ENCODE measurements around the gene COX19.
"Not testable (repeated sequence)": the region's sequence is repeated elsewhere in the genome, so short reads cannot be mapped to it uniquely, and the experiment has no call there.

Gene COX19

GRCh38 chr7:927031-927671, 48.2 kb downstream of the COX19 start:
- no peak for DNase-seq (ENCODE audit: low read depth in 2 of 3, low spot score in 1 of 3)

- DNase-seq (ENCODE audit: low read depth in 2 of 3, low spot score in 1 of 3) = no peak
Measured at GRCh38 chr7:926061-927030, 49.0 kb downstream of the COX19 start.

GRCh38 chr7:925601-926000, 49.7 kb downstream of the COX19 start:
- no peak for DNase-seq (ENCODE audit: low read depth in 2 of 3, low spot score in 1 of 3)

DNA sequence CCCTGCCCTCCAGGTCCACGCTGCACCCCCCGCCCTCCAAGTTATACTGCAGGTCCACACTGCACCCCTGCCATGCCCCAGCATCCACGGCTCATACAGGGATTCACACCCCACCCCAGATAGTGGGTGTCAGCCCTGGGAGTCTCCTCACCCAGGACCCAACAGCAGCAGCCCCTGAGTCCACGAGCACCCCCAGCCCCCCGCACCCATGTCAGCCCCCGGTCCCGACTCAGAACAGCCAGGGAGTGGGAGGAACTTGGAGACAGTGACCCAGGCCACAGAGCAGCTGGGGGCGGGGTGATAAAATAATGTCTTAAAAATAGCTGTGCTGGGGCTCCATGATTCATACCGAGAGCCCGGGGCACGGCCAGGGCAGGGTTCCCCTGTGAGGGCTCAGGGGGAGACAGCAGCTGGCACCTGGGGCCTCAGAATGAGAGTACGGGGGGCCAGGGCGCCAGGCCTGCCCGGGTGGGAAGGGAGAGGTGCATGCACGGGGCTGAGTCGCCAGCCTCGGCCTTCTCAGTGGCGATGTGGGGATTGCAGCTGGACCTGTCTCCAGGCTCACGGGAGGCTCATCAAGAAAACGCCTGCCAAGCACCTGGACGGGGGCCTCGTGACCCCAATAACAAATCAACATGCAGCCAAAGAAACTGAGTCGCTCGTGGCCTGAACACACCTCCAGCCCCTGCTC, 50.7 kb downstream of the COX19 start:
- DNase-seq (ENCODE audit: low read depth in 2 of 3, low spot score in 1 of 3) = peak; percentile 46 to 58 (median 58)

DNA sequence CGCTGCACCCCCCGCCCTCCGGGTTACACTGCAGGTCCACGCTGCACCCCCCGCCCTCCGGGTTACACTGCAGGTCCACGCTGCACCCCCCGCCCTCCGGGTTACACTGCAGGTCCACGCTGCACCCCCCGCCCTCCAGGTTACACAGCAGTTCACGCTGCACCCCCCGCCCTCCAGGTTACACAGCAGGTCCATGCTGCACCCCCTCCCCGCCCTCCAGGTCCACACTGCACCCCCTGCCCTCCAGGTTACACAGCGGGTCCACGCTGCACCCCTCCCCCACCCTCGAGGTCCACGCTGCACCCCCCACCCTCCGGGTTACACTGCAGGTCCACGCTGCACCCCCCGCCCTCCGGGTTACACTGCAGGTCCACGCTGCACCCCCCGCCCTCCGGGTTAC, 51.3 kb downstream of the COX19 start:
- not testable (repeated sequence) for DNase-seq (ENCODE audit: low read depth in 2 of 3, low spot score in 1 of 3)

GRCh38 chr7:923108-924041, 52.0 kb downstream of the COX19 start:
- DNase-seq (ENCODE audit: low read depth in 2 of 3, low spot score in 1 of 3) = peak; percentile 88 to 93 (median 91)

DNA sequence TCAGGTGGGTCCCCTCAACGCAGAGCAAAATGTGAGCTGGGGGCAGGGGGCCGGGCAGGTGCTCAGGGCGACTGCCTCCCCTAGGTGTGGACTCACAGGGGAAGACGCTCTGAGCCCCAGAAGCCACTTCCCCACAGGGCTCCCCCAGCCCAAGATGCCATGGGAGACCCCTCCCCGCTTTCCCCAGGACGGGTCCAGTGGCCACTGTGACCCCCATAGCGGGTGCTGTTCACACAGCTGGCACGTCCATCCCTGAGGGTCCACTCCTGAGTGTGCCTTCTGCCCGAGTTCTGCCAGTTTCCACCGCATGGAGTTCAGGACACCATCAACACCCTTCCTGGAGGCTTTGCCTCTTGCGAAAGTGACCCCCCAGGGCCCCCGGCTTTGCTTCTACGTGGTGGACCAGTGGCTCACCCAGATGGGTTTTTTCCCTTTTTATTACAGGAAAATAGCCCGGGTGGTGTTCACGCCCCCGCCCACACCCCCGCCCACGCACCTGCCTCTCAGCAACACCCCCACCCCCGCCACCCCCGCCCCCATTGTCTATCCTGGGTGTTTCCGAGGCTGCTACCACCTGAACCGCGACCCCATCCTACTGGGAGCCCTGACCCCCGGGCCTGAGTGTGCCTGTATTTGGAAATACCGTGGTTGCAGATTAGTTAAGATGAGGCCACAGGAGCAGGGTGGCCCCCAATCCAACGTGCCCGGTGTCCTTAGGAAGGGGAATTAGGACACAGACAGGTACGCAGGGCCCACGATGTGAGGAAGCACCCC, 52.8 kb downstream of the COX19 start:
- DNase-seq (ENCODE audit: low read depth in 2 of 3, low spot score in 1 of 3) = no peak

- DNase-seq (ENCODE audit: low read depth in 2 of 3, low spot score in 1 of 3) = no peak
Measured at GRCh38 chr7:921581-922333, 53.6 kb downstream of the COX19 start.

GRCh38 chr7:921071-921461, 54.3 kb downstream of the COX19 start:
- DNase-seq (ENCODE audit: low read depth in 2 of 3, low spot score in 1 of 3) = no peak

DNA sequence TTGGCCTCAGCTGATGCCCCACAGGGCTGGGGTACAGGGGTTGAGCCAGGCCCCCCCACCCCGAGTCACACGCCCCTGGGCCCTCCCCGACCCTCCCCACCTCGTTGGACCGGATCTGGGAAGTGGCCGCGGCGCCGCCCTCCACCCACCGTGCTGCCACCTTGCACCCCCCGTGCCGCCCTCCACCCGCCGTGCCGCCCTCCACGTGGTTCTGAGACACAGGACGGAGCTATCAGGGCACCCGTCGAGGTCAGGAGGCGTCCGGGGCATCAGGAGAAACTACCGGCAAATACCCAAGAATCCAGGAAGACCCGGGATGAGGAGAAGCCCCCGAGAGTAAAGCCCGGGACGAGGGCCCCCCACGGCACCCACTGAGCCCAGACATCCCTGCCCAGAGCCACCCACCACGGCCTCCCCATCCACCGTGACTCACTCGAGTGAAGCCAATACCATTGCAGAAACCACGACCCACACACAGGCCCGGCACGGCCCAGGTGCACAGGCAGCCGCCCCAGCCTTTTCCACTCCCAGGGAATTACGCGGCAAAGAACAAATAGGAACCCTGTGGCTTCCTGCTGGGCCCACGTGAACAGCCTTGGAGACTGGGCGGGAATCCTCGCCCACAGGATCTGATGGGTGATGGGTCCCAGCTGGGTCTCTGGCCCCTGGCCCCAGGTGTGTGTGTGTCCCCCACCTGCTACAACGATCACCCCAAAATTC, 54.8 kb downstream of the COX19 start:
- DNase-seq (ENCODE audit: low read depth in 2 of 3, low spot score in 1 of 3) = no peak

DNA sequence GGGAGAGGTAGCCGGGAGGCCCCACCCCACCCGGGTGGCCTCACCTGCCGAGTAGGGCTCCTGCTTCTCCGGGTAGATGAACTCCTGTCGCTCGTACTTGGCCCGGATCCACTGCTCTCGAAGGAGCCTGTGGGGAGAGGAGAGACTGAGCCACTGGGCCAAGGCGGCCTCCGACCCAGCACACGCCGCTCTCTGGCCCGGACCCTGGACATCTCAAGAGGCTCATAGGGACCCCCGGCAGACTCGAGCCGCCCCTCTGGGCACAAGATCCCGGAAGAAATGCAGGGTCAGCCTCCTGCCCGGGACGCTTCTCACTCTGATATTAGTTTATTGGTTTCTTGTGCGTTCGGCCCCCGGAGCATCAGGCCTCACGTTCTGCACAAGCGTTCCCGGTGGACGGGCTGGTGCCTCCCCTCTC, 55.4 kb downstream of the COX19 start:
- no peak for DNase-seq (ENCODE audit: low read depth in 2 of 3, low spot score in 1 of 3)

- no peak for DNase-seq (ENCODE audit: low read depth in 2 of 3, low spot score in 1 of 3)
Measured at GRCh38 chr7:919114-919442, 56.3 kb downstream of the COX19 start.

DNA sequence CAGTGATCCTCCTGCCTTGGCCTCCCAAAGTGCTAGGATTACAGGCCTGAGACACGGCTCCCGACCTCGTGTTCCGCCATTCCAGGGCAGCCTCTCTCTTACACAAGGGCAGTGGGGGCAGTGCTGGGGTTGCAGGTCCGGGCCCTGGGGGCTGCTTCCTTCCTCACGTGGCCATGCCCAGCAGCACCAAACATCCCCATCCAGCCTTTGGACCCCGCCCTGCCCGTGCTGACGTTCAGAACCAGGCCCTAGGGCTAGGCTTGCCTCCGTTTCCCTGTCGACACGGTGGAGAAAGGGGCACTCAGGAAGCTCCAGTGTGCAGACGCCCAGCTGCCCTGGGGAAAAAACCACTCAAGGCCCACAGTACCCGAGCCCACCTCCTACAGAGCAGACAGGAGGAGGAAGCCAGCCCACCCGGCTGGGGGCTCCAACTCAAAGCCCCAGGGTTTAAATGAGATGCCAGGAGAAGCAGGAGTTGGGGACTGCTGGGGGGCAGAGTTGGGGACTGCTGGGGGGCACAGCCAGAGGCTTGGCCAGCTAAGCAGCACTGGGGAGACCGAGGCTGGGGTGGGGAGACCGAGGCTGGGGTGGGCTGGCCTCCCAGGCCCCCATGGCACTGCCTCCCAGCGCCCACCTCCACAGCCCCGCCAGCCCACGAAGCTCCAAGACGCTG, 56.8 kb downstream of the COX19 start:
- DNase-seq (ENCODE audit: low read depth in 2 of 3, low spot score in 1 of 3) = no peak

DNA sequence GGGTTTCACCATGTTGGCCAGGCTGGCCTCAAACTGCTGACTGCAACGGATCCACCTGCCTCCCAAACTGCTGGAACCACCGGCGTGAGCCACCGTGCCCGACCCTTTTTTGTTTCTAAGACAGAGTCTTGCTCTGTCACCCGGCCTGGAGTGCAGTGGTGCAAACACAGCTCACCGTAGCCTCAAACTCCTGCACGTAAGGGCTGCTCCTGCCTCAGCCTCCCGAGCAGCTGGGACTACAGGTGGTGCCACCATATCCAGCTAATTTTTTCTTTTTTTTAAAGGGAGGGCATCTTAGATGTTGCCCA, 57.3 kb downstream of the COX19 start:
- DNase-seq (ENCODE audit: low read depth in 2 of 3, low spot score in 1 of 3) = no peak

DNA sequence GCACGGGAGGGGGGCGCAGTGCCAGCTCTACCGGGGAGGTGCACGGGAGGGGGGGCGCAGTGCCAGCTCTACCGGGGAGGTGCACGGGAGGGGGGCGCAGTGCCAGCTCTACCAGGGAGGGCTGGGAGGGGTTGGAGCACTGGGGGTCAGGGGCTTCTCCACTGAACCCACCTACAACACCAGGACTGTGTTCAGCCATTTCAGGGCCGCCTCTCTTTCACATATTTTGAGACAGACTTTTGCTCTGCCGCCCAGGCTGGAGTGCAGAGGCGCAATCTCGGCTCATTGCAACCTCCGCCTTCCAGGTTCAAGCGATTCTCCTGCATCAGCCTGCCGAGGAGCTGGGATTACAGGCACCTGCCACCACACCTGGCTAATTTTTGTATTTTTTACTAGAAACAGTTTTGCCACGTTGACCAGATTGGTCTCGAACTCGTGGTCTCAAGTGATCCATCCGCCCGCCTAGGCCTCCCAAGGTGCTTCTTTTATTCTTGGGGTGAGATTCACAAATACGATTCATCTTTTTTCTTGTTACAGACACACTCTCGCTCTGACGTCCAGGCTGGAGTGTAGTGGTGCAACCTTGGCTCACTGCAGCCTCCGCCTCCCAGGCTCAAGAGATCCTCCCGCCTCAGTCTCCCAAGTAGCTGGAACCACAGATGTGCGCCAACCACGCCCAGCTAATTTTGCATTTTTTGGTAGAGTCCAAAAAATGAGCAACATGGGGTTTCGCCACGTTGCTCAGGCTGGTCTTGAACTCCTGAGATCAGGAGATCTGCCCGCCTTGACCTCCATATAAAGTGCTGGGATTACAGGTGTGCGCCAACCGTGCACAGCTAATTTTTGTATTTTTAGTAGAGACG, 57.9 kb downstream of the COX19 start:
- DNase-seq (ENCODE audit: low read depth in 2 of 3, low spot score in 1 of 3) = no peak

- DNase-seq (ENCODE audit: low read depth in 2 of 3, low spot score in 1 of 3) = no peak
Measured at GRCh38 chr7:916291-916941, 58.9 kb downstream of the COX19 start.

Measured in stimulated activated CD4-positive, alpha-beta T cell treated with anti-CD3 and anti-CD28 coated beads, Interleukin-12 subunit alpha, Interleukin-12 subunit beta, amount 100 ng/mL, for 48 hours (primary cell).